Measurements from ENCODE around the gene DIDO1. TPM values are rescaled to one million over a fixed set of nuclear protein-coding genes. Genes with fewer than 3 reads are reported as not detected.

Gene DIDO1
- total and polyA plus RNA-seq, 2 of the 4 experiments (the other 2 are of a cell fraction) = 21.8 to 28.1 TPM

- Histone ChIP-seq H2BK15ac (ENCODE audit: low read depth, low read length) (no peak overlapping the region), H3K4me2 (ENCODE audit: low read depth, low read length) (no peak overlapping the region), H4K5ac (ENCODE audit: low read depth, low read length) (no peak overlapping the region), H2AK9ac (replicated peaks; ENCODE audit: low read depth, low read length, poor library complexity) (no peak overlapping the region), H3K23ac (ENCODE audit: low read depth, low read length) (no peak overlapping the region), H2BK120ac (ENCODE audit: low read depth, low read length) (no peak overlapping the region), H3K4me3 (ENCODE audit: insufficient read depth, low read depth, low read length) (no peak overlapping the region), H3K9me3 (ENCODE audit: control insufficient read depth, insufficient read depth, low read length) (peaks cover 2% of the 10 kb centered on the region; the same call in 1 of the 2 replicates), H4K8ac (ENCODE audit: low read depth in 2 of 2, low read length in 2 of 2) (no peak overlapping the region), H3K9me1 (ENCODE audit: insufficient read depth, low read length) (peaks cover 12% of the 10 kb centered on the region; the same call in 1 of the 2 replicates), H2AK5ac (ENCODE audit: low read depth, low read length) (no peak overlapping the region), H3K9ac (ENCODE audit: low read depth, low read length) (no peak overlapping the region), H4K20me1 (ENCODE audit: insufficient read depth, low read length) (peaks cover 43% of the 10 kb centered on the region), H3K56ac (ENCODE audit: extremely low read depth, insufficient read depth, low read length) (no peak overlapping the region), H2BK20ac (ENCODE audit: low read depth, low read length) (no peak overlapping the region), H2BK5ac (ENCODE audit: low read depth, low read length, poor library complexity, severe bottlenecking) (no peak overlapping the region), H3K18ac (ENCODE audit: low read depth, low read length) (no peak overlapping the region), H2AFZ (replicated peaks; ENCODE audit: low read length, poor library complexity) (no peak overlapping the region), H4K91ac (ENCODE audit: insufficient read depth, low read depth, low read length) (no peak overlapping the region), H3K4me1 (ENCODE audit: control insufficient read depth, insufficient read depth, low read length) (peaks cover 8% of the 10 kb centered on the region), H3K27ac (ENCODE audit: insufficient read depth, low read length) (no peak overlapping the region), H3K36me3 (ENCODE audit: control insufficient read depth, insufficient read depth, low read length) (peaks cover 52% of the 10 kb centered on the region), H3K14ac (replicated peaks; ENCODE audit: low read depth, low read length) (no peak overlapping the region), H3K4ac (ENCODE audit: low read depth, low read length) (no peak overlapping the region), H3K79me1 (ENCODE audit: low read depth in 1 of 2, low read length in 2 of 2) (peaks cover 25 to 77% of the 10 kb centered on the region in 2 experiments), H3K27me3 (ENCODE audit: control insufficient read depth, insufficient read depth, low read length) (no peaks in the 10 kb centered on the region)
- no peak for TF ChIP-seq RAD21 (IDR thresholded peaks at IDR 0.05; ENCODE audit: low read length)
- no peak for TF ChIP-seq NFE2L2 (IDR thresholded peaks at IDR 0.05; ENCODE audit: low read depth, low read length)
- TF ChIP-seq, protein P1, sequence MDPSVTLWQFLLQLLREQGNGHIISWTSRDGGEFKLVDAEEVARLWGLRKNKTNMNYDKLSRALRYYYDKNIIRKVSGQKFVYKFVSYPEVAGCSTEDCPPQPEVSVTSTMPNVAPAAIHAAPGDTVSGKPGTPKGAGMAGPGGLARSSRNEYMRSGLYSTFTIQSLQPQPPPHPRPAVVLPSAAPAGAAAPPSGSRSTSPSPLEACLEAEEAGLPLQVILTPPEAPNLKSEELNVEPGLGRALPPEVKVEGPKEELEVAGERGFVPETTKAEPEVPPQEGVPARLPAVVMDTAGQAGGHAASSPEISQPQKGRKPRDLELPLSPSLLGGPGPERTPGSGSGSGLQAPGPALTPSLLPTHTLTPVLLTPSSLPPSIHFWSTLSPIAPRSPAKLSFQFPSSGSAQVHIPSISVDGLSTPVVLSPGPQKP (IDR thresholded peaks at IDR 0.05; ENCODE audit: borderline replicate concordance, low read depth, low read length) = no peak
- TF ChIP-seq, protein P2, sequence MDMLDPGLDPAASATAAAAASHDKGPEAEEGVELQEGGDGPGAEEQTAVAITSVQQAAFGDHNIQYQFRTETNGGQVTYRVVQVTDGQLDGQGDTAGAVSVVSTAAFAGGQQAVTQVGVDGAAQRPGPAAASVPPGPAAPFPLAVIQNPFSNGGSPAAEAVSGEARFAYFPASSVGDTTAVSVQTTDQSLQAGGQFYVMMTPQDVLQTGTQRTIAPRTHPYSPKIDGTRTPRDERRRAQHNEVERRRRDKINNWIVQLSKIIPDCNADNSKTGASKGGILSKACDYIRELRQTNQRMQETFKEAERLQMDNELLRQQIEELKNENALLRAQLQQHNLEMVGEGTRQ (IDR thresholded peaks at IDR 0.05; ENCODE audit: low read depth, low read length) = no peak
- TF ChIP-seq CEBPB (IDR thresholded peaks at IDR 0.05; ENCODE audit: low read depth, low read length) = no peak
- TF ChIP-seq RCOR1 (IDR thresholded peaks at IDR 0.05; ENCODE audit: insufficient replicate concordance, low read length) = no peak
- no peak for TF ChIP-seq RFX5 (IDR thresholded peaks at IDR 0.05; ENCODE audit: low read depth, low read length)
- TF ChIP-seq SMC3 (IDR thresholded peaks at IDR 0.05; ENCODE audit: low read depth, low read length) = no peak
- no peak for TF ChIP-seq BHLHE40 (IDR thresholded peaks at IDR 0.05; ENCODE audit: low read depth, low read length)
- no peak for TF ChIP-seq MAFK (IDR thresholded peaks at IDR 0.05; ENCODE audit: low read depth, low read length)
- dilution Hi-C loops (cut with HindIII; ENCODE audit: low sequenced_read_pairs, unreplicated experiment) (no loop called here), intact Hi-C loops (cut with micrococcal nuclease) (no loop called here), in situ Hi-C loops (cut with MboI; ENCODE audit: low sequenced_read_pairs) (no loop called here)
- ATAC-seq (ENCODE audit: low read depth) = no peak
- no TSS peak for BruUV-seq (replicated peaks)
- 100% methylated on average over 1 of the region's 8 CpGs; no CpG with 5 or more reads in 1 of the 2 experiments for WGBS, 2 experiments (ENCODE audit: extremely low coverage in 2 of 2, insufficient read length in 1 of 2)
- CTCF ChIA-PET = no interaction called here
- POLR2A ChIA-PET (ENCODE audit: unreplicated experiment) = no interaction called here
- DNase-seq = no peak
Observed at GRCh38 chr20:62944184-62944583, 17.9 kb upstream of the DIDO1 start.

Data from IMR-90 (cell line).